HG03139 (cell line): ENCODE measurements around the gene IL23A.
A peak's percentile ranks its signal among the peaks of the same experiment; 100 is the strongest.

Experiments
- ATAC-seq: cut with Tn5 transposase; IDR thresholded peaks from one replicate; pipeline ENCODE4 v1.9.1; 2021; ENCODE audit not compliant: unreplicated experiment

IL23A gene

GRCh38 chr12:56359851-56360767 lies 21.4 kb downstream of the IL23A start, which contains the start of gene STAT2:
STAT2 (minus strand) TSS chr12:56360107; CDS start chr12:56356571, 3,536 bp downstream.
- ATAC-seq: peak; percentile 90

GRCh38 chr12:56361487-56362129 lies 22.9 kb downstream of the IL23A start:
- ATAC-seq: no peak

- no peak for ATAC-seq
Measured at GRCh38 chr12:56362130-56363059, 23.7 kb downstream of the IL23A start, which contains the start of gene APOF. APOF (minus strand) TSS chr12:56362857; CDS start chr12:56362745, 112 bp downstream.

GRCh38 chr12:56366948-56367347 lies 28.3 kb downstream of the IL23A start:
- no peak for ATAC-seq

- ATAC-seq: no peak
Measured at GRCh38 chr12:56373515-56373914, 34.8 kb downstream of the IL23A start.

- peak; percentile 14 for ATAC-seq
Measured at GRCh38 chr12:56374726-56375597, 36.3 kb downstream of the IL23A start.

GRCh38 chr12:56375598-56376434 lies 37.1 kb downstream of the IL23A start:
- ATAC-seq: peak; percentile 73

- no peak for ATAC-seq
Measured at GRCh38 chr12:56377310-56377988, 38.8 kb downstream of the IL23A start.

- no peak for ATAC-seq
Measured at GRCh38 chr12:56377989-56378316, 39.3 kb downstream of the IL23A start.

GRCh38 chr12:56382611-56383010 lies 43.9 kb downstream of the IL23A start:
- ATAC-seq: no peak

GRCh38 chr12:56385873-56386272 lies 47.2 kb downstream of the IL23A start:
- no peak for ATAC-seq

GRCh38 chr12:56387152-56387736 lies 48.6 kb downstream of the IL23A start:
- ATAC-seq: no peak

- ATAC-seq: no peak
Measured at GRCh38 chr12:56389412-56389811, 50.7 kb downstream of the IL23A start.
